Colon (tissue), 2 donors: ENCODE measurements around the gene TFCP2.

ENCODE experiments used
- FAIRE-seq: peaks from 2 replicates; lab custom pipeline; 2012; peaks lifted over from hg19 to GRCh38; lab: Jason Lieb, UNC
- donor health status: control.
- donor health status: control.

The TFCP2 gene, protein sequence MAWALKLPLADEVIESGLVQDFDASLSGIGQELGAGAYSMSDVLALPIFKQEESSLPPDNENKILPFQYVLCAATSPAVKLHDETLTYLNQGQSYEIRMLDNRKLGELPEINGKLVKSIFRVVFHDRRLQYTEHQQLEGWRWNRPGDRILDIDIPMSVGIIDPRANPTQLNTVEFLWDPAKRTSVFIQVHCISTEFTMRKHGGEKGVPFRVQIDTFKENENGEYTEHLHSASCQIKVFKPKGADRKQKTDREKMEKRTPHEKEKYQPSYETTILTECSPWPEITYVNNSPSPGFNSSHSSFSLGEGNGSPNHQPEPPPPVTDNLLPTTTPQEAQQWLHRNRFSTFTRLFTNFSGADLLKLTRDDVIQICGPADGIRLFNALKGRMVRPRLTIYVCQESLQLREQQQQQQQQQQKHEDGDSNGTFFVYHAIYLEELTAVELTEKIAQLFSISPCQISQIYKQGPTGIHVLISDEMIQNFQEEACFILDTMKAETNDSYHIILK

DNA sequence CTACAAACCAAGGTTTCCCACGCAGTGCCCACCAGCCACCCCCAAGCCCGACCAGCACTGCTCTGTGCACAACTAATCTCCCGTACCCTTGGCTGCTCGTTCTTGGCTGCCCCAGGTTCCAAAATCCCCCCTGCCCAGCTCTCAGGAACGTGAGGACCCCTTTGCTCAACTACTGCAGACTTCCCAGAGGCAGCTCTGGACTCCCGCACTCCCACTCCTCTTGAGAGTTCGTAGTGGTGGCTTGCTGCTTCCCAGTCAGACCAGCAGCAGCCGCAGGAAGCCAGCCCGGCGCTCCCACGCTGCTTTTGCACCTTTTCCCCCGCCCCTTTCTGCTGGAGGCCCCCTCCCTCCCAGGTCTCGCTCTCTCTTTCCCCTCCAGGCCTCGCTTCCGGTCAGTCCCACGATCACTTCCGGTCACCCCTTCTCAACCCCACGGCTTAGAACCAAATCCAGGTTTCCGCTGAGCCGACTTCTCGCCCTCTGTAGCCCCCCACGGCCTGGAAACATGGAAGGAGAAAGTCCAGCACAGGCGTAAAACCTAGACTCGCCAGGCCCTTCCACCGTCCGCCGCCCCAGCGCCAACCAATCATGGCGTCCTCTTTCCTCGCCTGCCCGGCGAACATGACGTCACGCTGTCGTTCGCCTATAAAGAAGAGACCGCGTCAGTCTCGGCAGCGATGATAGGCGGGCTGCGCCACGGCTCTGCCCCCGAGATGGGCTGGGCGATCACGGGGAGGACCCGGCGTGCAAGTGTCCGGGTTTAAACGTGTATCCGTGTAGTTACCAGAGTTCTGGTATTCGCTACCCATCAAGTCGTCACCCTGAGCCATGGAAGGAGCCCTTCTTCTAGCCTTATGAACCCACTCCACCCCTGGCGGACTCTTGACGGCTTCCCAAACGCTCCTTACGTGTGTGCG is at the start of gene TFCP2:
TSS of gene TFCP2 (minus strand) at position 621 of the 917 bp plus-strand sequence. CDS start 713 bp downstream, outside the sequence.
- FAIRE-seq, result no peak

DNA sequence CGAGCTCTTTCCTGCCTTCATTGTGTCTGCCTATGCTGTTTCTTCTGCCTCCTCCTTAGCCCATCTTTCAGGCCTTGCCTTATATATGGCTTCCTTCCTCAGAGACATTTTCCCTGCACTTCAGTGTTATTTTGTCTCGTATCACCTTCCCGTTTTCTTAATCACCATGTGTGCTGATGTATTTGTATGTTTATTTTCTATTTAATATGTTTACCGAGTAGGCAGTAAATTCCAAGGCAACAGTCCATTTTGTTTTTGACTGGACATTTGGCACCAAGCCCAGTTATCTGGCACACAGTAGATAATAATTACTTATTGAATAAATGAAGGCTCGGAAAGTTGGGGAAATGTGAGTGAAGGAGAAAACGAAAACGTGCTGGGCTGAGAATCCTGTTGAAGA is 49.5 kb upstream of the TFCP2 start:
- no peak for FAIRE-seq

DNA sequence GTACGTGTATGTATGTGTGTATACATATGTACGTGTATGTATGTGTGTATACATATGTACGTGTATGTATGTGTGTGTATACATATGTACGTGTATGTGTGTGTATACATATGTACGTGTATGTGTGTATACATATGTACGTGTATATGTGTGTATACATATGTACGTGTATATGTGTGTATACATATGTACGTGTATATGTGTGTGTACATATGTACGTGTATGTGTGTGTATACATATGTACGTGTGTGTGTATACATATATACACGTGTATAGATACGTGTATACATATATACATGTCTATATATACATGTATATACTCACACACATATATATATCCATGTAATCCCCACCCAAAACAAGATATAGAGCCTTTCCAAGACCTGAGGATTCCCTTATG is 46.9 kb upstream of the TFCP2 start:
- peak; percentile 62 for FAIRE-seq

DNA sequence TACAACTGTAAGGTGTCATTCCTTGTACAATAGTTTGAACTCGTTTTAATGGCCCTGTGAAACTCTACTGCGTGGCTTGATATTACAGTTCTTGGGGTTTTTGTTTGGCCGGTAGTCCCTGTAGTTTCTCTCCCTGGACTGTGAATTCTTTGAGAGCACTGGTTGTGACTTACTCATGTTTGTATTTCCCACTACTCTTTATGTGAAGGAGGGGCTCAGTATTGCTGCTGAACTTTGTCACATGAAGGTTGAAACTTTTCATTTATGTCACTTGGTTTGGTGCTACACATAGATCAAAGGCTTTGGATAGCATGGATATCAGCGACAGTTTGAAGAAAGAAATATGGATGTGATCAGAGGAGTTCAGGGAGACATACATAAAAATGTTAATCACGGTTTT is 46.4 kb upstream of the TFCP2 start:
- no peak for FAIRE-seq

DNA sequence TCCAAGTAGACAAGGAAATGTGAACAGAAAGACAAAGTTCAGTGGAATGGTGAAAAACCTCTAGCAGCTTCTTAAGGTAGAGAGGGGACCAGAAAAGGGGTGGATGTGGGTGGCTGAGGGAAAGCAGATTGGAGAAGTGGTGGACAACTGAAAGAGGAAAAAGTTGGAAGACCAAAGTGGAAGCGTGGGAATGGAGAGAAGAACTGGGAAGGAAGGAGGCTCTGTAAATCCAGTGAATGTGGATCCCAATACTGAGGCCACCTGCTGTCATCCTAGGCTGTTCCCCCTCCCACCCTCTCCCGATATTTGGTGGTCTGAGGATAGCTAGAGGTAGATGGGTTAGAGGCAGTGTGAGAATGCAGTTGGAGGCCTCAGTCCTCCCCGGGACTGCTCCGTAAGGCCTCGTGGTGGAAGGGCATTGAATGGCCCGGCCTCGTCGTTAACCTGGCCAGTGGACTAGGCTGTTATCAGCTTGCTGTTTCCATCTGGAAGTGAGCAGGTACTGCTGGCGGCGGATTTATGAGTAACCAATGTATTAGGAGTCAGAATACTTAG is 45.7 kb upstream of the TFCP2 start:
- no peak for FAIRE-seq

DNA sequence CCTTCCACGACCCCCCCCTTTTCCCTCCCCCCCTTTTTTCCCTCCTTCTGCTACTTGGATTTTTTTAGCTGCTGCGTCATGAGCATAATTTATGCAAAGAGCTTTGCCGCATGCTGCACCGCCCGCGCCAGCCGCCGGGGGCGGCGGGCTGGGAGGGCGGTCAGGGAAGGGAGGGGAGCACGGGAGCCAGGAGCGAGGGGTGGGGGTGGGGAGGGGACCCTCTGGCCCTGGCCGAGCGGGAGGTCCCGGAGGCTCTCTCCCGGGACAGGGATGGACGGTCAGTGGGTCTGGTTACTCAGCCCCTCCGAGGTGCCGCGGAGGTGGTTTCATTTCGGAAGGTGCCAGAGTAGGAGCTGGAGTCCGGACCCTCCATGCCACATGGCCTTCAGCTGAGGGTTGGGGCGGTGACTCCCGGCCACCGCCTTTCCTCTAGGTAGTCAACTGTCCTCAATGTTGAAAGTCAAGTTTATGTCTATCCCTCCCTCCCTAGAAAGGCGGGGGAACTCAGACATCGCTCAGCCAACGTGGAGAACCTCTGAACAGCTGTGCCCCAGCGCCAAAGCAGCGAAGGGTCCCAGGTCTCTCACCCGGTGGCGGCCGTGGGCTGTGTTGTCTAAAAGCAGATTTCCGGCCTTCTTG is 45.2 kb upstream of the TFCP2 start, which contains the start of gene POU6F1:
TSS of gene POU6F1 (minus strand) at position 95 of the 639 bp plus-strand sequence. CDS start 11,226 bp downstream, outside the sequence.
- FAIRE-seq, result no peak

DNA sequence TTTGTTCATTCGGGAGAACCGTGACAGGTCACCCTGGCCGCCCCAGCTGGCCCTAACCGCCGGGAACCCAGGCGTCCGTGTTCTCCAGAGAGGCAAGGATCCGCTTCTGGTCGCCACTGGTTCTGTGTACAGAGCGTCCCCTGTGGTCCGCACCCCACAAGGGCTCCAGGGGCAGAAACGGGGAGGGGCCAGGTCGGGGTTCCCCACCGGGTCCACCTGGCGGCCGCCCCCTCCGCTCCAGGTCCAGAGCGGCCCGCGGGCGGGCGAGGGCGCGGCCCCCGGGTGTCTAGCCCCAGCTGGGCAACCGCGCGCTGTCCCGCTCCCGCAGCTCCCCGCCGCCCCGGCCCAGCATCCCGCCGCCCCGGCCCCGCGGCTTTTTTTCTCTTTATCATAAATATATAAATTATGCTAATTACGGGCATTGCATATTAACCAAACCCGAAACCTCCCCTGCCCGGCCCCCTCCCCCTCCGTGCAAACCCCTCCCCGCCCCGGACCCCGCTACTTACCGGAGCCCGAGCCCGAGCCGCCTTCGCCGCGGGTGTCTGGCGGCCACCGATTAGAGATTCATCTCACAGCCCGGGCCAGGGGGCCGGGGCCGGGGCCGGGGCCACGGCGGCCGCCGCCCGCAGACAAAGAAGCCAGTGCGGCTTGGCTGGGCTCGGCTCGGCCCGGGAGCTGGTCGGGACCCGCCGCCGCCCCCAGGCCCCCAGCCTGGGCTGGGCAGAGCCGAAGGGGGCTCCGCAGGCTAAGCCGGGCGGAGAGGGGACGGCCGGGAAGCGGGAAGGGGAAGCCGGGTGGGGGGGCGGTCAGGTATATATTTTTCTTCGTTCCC is 44.4 kb upstream of the TFCP2 start:
- no peak for FAIRE-seq

DNA sequence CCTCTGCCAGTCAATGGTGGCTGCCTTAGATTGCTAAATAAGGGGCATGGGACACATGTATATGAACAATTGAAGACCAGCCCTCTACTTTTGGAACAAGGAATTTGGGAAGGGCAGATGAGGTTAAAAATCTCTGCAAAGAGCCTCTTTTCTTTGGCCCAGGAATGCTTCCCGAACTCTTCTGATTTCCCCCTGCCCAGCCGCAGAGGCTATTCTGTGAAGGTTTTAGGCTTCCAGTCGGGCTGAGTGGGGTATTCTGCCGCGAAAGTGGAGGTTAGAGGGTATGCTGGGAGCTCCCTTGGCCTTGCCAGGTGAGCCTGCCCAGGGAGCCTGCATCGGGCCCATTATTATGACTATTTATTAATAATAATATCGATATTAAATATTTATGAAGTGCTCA is 43.7 kb upstream of the TFCP2 start:
- no peak for FAIRE-seq

DNA sequence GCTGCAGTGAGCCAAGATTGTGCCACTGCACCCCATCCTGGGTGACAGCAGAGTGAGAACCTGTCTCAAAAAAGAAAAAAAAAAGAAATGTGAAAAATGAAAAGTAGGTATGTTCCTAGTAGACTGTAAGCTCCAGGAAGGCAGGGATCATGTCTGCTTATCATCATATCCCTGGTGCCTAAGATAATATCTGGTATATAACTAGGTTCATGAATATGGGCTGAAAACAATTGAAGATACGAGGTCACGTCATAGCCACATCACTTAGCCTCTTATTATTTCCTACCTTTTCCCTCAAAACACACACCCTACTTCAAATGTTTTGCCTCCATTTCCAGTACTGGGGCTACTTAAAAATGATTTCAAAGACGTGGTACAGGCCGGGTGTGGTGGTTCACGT is 42.0 kb upstream of the TFCP2 start:
- no peak for FAIRE-seq

DNA sequence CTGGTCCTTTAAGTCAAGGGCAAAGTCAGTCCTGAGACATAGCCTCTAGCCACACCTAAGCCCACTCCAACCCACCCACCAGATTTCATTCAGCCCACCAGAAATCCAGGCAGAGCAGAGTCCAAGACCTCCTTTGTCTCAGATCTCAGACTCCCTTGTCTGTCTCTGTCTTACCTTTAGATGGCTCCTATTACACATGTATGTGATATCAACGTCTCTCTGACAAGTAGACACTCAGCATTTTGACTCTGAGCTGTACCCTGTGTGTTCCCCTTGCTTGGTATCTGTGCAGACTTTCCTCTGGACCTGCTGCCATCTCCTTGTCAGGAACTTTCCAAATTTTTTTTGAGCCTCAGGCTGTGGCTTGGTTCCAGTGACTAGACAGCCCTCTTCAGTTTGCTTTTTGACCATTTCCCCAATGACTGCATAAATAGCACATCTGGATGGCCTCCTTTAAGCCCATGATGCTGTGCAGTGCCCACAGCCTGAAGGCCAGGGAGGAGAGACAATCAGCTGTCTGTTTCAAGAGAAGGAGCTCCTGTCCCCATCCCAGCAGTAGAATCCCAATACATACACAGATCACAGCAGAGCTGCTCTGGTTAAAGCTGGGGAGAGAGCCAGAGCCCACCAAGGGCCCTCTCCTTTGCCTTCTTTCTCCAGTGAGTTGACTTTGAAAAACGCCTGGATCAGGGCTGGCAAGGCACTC is 37.9 kb upstream of the TFCP2 start:
- no peak for FAIRE-seq

DNA sequence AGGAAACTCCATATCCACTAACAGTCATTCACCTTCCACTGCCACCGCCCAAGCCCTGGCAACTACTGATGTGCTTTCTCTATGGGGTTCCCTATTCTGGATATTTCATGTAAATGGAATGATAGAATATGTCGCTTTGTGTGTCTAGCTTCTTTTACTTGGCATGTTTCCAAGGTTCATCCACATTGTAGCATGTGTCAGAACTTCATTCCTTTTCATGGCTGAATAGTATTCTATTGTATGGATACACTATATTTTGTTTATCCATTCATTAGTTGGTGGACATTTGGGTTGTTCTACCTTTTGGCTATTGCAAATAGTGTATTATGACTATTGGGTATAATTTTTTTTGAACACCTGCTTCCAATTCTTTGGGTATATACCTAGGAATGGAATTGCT is 36.3 kb upstream of the TFCP2 start:
- no peak for FAIRE-seq

DNA sequence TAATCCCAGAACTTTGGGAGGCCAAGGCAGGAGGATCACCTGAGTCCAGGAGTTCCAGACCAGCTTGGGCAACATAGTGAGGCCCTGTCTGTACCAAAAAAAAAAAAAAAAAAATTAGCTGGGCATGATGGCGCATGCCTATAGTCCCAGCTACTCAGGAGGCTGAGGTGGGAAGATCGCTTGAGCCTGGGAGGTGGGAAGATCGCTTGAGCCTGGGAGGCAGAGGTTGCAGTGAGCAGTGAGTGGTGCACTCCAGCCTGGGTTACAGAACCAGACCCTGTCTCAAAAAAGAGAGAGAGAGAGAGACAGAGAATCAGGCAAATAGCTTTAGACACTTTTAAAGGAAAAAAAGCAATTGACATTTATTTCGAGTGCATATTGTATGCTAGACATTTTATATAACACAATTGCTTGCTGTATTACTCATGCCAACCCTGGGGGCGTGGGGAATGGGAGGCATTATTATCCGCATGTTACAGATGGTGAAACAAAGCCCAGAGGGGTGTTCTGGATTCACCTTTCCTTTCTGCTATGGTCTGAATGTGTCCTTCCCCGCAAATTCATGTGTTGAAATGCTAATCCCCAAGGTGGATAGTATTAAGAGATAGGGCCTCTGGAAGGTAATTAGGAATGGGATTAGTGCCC is 35.2 kb upstream of the TFCP2 start:
- FAIRE-seq, result no peak

DNA sequence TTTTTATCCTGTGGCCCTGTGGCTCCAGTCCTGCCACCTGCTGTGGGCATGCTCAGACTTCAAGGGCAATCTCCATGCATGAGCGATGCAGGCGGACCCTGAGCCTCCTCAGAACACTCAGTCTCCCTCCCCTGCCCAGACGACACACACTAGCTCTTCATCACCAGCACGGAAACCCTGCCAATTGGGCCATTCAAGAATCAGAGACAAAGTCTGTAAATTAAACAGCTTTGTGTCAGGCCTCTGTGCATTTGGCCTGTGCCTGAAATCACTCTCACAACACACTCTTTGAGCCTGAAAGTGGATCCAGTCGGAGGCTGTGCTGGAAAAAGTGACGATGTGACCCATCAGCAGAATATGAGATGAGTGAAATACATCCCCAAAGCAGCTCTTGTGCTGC is 32.4 kb upstream of the TFCP2 start:
- no peak for FAIRE-seq

DNA sequence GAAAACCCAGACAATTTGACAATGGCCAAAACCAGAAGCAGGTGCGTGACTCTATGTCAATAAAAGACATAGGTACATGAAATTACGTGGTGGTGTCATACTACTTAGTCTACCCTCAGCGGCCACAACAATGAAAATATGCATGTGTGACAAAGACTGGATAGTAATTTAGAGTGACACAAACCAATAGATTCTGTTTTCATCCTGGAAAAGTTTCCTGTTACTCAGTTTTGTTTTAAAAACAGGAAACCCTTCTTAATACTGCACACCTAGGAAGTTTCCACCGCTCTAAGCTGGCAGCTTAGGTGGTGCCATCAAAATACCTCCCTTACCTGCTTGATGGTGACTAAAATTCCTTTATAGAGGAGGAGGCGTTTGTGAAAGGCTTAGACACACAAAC is 29.8 kb upstream of the TFCP2 start:
- FAIRE-seq, result no peak

DNA sequence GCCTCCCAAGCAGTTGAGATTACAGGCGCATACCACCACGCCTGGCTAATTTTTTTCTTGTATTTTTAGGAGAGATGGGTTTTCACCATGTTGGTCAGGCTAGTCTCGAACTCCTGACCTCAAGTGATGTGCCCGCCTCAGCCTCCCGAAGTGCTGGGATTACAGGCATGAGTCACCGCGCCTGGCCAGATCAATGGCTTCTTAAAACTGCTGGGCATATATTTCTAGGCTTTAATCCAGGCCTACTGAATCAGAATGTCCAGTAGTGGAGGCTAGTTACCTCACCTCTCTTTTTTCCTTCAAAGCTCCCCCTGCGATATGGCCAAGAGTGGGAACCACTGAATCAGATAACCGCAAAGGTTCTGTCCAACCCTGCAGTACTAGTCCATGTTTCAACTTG is 27.9 kb upstream of the TFCP2 start:
- no peak for FAIRE-seq

DNA sequence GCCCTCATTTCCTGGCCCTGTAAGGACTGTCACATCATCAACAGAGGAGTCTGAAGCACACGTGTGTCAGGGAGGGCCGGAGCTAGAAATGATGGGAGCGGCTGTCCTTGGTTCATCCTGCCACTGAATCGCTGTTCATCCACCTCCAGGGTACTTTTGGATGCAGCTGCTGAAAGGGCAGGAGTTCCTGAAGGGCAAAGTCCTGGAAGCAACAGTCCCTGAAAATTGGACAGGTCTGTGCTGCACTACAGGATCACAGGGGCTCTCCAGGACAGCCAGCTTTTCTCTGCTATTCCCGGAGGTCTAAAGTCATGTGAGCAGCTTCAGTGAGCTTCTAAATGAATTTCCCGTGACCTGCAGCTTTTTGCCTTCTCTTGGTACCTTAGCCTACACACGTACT is 27.2 kb upstream of the TFCP2 start:
- no peak for FAIRE-seq

DNA sequence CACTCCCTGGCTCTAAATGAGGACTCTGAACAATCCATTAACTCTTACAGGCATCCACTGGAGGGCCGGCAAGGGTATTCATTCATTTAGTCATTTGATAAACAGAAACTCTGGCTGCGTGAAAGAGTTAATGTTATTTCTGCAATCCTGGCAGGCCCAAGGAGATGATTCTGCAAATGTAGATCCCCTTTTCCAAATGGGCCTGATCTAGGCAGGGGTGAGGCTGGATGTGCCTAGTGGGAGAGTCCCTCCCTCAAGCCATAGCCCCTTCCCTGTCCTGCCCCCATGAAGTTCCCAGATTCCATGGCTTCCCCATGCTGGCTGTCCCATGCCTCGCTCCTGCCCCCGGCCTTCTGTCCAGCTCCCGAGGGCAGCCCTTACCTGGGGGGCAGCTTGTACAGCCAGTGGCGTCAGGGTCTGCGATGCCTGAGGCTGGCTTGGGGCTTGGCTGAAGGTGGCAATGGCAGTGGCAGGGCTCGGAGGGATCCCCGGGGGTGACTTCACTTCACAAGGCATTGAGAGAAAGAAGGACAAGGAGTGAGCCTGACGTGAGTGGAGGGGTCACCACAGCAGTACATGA is 26.5 kb upstream of the TFCP2 start:
- no peak for FAIRE-seq

DNA sequence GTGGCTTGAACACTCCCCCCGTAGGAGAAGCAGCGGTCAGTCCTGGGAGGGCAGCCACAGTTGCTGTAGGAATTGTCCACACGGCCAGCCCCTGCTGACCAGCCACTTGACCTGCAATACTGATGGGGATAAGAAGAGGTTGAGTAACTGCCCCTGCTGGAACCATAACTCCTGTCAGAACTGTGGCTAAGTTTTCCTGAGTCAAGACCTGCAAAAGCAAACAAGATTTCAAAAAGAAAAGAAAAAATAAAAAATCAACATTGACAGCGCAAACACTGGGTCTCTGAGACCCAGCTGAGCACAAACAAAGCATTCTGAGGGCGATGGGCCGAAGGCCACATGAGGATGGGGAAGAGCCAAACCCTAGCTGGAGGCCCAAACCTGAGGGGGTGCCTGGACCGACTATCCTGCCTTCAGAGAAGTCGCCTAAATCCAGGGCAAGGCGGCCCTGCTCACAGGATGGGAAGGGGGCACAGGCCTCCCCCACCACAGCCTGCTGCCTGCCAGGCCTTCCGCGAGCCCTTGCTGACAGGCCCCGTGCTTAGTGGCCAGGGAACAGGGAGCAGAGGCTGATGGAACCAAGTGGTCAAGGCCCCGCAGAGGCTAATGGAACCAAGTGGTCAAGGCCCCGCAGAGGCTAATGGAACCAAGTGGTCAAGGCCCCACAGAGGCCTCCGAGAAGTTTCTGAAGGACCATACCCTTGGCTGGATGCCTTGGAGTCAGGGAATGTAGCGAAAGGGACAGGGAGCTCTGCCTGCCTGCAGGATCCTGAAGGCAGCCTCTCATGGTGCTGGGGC is 25.8 kb upstream of the TFCP2 start:
- FAIRE-seq, result no peak
